GM12872 (cell line): ENCODE data around the gene LRBA.

ENCODE experiments used
- TF ChIP-seq, protein P1 (sequence below): IDR thresholded peaks from 3 replicates; pipeline ENCODE4 v1.5.1; 2011; ENCODE audit warnings: low read depth, mild to moderate bottlenecking, low read length, moderate library complexity; ENCODE audit not compliant: insufficient read depth

Gene LRBA

DNA sequence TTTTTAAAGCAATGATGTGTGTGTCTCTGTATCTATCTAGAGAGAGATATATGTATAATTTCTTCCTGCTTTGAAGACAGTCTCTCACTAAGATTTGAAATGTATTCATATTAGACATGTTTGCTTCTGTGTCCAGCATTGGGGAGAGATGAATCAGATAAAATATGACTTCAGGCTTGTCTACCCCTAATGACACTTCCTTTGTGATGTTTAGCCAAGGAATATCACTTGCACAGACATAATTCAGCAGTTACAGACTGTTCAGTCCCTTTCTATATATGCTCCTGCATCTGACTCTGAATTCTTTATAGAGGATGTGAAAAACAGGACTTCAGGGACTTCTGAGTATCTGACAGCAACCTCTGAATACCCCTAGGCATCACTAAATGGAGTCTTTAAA, 778.5 kb downstream of the LRBA start:
- TF ChIP-seq, protein P1, sequence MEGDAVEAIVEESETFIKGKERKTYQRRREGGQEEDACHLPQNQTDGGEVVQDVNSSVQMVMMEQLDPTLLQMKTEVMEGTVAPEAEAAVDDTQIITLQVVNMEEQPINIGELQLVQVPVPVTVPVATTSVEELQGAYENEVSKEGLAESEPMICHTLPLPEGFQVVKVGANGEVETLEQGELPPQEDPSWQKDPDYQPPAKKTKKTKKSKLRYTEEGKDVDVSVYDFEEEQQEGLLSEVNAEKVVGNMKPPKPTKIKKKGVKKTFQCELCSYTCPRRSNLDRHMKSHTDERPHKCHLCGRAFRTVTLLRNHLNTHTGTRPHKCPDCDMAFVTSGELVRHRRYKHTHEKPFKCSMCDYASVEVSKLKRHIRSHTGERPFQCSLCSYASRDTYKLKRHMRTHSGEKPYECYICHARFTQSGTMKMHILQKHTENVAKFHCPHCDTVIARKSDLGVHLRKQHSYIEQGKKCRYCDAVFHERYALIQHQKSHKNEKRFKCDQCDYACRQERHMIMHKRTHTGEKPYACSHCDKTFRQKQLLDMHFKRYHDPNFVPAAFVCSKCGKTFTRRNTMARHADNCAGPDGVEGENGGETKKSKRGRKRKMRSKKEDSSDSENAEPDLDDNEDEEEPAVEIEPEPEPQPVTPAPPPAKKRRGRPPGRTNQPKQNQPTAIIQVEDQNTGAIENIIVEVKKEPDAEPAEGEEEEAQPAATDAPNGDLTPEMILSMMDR = no peak

DNA sequence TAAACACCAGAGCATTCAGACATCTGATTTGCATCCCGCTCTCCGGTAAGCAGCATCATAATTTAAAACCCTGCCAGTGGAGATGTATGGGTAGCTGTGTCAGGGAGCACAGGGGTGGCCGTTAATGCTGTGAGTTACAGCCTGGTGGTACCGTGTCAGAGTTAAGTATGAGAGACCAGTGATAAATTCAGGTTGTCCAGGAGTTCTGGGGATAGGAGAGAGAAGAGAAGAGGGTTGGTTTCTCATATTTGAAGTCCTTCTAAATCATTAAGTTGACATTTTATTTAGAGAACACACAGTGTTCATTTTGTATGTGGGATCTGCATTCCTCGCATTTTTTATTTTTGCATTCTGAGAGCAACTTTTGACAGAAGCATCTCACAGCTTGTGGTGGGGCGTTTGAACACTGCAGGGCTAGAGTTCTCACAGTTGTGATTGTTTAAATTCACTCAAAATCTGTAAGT, 779.2 kb downstream of the LRBA start:
- TF ChIP-seq, protein P1 = no peak

DNA sequence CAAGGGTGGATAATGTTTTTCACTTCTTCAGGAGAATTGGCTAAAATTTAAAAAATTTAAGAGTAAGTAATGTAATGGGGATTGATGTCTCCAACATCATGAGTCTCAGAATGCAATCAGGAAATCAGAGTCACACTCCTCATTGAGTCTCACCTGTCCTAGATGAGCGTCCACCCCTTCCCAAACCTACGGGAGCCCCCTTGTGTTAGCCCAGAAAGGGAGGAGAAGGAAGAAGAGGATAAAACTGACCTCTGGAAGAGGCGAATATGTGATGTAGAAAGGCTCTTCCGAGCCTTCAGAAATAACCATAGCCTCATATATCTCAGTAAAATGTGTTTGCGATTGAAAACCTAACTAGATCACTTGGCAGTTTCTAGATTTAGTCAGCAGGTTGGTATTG, 779.8 kb downstream of the LRBA start:
- TF ChIP-seq, protein P1 = no peak

DNA sequence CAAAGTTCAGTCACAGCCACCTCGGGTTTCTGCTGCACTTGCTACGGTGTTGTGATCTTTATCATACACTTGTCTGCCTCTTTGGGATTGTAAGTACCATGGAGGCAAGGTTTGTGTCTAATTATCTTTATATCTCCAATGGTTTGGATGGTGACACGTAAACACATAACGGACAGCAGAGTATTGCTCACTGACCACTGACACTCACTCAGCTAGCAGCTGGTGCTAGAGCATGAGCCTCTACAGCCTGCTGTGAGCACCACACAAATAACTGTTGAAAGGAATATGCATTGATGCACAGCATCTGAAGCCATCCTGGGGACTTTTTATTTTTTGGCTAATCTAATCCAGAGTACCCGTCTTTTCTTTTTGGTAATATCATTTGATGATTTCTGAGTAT, 780.8 kb downstream of the LRBA start:
- TF ChIP-seq, protein P1 = no peak

DNA sequence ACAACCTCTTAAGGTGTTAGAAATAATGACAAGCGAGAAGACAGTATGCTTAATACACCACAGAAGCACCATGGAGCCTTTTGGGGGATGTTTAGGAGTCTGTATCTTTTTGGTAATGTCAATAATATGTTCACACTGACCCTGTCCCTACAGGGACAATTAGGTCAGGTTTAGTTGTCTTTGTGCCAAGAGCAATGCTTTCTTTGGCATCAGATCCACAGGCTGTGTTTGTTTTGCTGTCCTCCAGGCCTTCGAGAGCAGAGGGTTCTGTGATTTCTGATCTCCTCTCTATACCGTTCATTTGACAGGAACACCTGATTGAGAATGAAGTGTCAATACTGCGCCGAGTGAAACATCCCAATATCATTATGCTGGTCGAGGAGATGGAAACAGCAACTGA, 783.1 kb downstream of the LRBA start:
- TF ChIP-seq, protein P1 = no peak

DNA sequence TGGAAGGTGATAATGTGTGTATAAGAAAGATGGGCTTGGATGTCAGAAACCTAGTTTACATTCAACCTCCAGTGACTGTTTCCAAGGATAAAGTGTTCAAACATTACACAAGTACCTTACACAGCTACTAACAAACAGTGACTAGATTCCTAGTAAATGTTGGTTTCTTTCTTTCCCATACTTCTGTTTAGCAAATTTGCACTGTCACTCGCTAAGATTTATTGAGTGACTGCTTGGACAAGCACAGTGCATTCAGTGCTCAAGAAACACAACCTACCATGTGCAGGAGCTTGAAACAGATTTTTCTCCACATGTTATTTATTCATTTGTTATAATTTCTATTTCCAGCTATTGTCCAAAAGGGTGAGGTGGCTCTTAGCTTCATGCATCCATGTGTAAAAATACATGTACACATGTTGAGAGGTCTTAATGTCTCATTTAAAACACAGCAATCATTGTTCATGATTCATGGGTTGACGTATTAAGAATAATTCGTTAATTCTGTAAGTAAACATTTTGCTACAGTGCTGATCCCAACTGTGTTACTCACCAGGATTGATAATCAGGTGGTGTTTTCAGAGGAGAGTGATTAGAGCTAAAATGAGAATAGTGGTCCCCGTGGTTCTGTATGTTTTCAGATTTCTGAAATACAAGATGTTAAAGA, 783.8 kb downstream of the LRBA start:
- TF ChIP-seq, protein P1 = no peak

DNA sequence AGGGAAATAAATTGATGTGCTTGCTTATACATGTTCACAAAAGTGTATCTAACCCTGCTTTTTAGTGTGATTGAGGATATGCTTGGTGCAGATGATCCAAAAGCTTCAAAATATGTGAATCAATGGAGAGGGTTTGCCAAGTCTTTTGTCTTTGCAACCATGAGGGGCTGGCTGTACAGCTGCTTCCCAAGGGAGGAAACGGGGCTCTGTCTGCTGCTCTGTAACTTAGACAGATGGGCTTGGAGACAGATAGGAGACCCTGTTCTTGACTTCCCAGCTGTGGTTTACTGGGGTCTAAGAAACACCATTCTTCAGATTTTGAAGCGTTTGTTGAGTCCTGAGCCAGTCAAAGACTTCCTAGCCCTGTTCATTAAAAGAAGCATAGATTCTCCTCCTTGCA, 784.5 kb downstream of the LRBA start:
- TF ChIP-seq, protein P1 = no peak
